ENCODE data around the gene ATP5PO. TPM values are rescaled to one million over a fixed set of nuclear protein-coding genes. Genes with fewer than 3 reads are reported as not detected.
"Not testable (repeated sequence)": the region's sequence is repeated elsewhere in the genome, so short reads cannot be mapped to it uniquely, and the experiment has no call there.

ATP5PO gene
- total RNA-seq, 1 donor from 2014 or later, result 169 TPM

DNA sequence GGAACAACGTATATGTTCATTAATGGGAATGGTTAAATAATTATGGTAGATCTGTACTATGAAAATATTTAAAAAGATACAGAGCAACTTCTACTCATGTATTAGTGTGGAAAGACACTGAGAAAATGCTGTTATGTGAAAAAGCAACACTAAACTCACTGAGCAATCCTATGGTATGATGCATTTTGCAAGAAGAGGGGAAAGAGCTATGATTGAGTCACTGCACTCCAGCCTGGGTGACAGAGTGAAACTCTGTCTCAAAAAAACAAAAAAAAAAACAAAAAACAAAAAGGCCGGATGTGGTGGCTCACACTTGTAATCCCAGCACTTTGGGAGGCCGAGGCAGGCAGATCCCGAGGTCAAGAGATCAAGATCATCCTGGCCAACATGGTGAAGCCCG is 44.4 kb downstream of the ATP5PO start:
- ATAC-seq (ENCODE audit: low read depth), result no peak
- Mint-ChIP-seq H3K27me3 (no peaks in the 10 kb centered on the region), H3K9me3 (no peaks in the 10 kb centered on the region), H3K4me1 (no peaks in the 10 kb centered on the region), H3K4me3 (no peak overlapping the region), H3K27ac (no peak overlapping the region), H3K36me3 (ENCODE audit: low read depth) (no peaks in the 10 kb centered on the region)
- DNase-seq, result no peak
- ChIA-PET CTCF (no interaction called here), POLR2A (no interaction called here)
- intact Hi-C loops (cut with micrococcal nuclease), result no loop called here
- TF ChIP-seq, protein P1, sequence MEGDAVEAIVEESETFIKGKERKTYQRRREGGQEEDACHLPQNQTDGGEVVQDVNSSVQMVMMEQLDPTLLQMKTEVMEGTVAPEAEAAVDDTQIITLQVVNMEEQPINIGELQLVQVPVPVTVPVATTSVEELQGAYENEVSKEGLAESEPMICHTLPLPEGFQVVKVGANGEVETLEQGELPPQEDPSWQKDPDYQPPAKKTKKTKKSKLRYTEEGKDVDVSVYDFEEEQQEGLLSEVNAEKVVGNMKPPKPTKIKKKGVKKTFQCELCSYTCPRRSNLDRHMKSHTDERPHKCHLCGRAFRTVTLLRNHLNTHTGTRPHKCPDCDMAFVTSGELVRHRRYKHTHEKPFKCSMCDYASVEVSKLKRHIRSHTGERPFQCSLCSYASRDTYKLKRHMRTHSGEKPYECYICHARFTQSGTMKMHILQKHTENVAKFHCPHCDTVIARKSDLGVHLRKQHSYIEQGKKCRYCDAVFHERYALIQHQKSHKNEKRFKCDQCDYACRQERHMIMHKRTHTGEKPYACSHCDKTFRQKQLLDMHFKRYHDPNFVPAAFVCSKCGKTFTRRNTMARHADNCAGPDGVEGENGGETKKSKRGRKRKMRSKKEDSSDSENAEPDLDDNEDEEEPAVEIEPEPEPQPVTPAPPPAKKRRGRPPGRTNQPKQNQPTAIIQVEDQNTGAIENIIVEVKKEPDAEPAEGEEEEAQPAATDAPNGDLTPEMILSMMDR (IDR thresholded peaks at IDR 0.05), result no peak

DNA sequence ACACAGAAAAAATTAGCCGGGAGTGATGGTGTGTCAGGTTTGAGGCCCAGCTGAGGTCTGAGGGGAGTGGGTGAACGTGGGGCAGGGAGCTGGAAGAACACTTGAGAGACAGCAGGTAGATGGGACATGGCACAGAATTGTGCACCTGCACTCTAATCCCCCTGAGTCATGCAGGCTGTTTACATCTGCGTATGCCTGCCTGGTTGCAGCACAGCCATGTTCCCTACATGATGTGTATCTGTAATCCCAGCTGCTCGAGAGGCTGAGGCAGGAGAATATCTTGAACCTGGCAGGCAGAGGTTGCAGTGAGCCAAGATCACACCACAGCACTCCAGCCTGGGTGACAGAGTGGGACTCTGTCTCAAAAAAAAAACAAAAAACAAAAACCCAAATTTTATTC is 44.8 kb downstream of the ATP5PO start:
- DNase-seq (no peak), ATAC-seq (ENCODE audit: low read depth) (no peak)
- ChIA-PET POLR2A (no interaction called here), CTCF (no interaction called here)
- Mint-ChIP-seq H3K27me3 (peaks cover 2% of the 10 kb centered on the region), H3K4me3 (no peak overlapping the region), H3K9me3 (no peaks in the 10 kb centered on the region), H3K27ac (no peak overlapping the region), H3K36me3 (ENCODE audit: low read depth) (no peaks in the 10 kb centered on the region), H3K4me1 (no peaks in the 10 kb centered on the region)
- intact Hi-C loops (cut with micrococcal nuclease), result no loop called here
- TF ChIP-seq, protein P1 (IDR thresholded peaks at IDR 0.05), result no peak

DNA sequence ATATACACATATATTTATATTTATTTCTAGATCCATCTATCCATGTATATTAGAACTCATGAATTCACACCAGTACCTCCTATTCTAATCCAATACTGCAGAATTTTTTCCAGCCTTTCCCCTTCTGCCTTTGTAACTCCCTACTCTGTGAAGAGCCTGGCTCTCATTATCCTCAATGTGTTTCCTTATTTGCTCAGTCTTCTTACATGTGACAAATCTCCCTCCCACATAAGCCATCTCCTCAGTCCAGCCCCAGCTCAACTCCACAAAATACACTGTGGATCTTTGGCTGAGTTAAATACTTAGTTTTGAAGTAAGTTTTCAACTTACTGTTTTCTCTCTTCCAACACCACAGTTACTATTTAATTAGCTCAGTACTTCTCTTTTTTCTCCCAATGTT is 45.7 kb downstream of the ATP5PO start:
- ATAC-seq (ENCODE audit: low read depth) (no peak), DNase-seq (no peak)
- POLR2A ChIA-PET, result no interaction called here
- no peaks in the 10 kb centered on the region for H3K4me1 Mint-ChIP-seq
- H3K9me3 Mint-ChIP-seq, result no peaks in the 10 kb centered on the region
- CTCF ChIA-PET, result no interaction called here
- H3K27me3 Mint-ChIP-seq, result peaks cover 4% of the 10 kb centered on the region
- intact Hi-C loops (cut with micrococcal nuclease), result no loop called here
- no peaks in the 10 kb centered on the region for H3K36me3 Mint-ChIP-seq (ENCODE audit: low read depth)
- H3K27ac Mint-ChIP-seq, result no peak overlapping the region
- TF ChIP-seq, protein P1 (IDR thresholded peaks at IDR 0.05), result no peak
- H3K4me3 Mint-ChIP-seq, result no peak overlapping the region

DNA sequence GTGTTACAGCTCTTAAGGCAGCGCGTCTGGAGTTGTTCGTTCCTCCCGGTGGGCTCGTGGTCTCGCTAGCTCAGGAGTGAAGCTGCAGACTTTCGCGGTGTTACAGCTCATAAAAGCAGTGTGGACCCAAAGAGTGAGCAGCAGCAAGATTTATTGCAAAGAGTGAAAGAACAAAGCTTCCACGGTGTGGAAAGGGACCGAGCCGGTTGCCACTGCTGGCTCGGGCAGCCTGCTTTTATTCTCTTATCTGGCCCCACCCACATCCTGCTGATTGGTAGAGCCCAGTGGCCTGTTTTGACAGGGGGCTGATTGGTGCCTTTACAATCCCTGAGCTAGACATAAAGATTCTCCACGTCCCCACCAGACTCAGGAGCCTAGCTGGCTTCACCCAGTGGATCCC is 47.7 kb downstream of the ATP5PO start:
- H3K27me3 Mint-ChIP-seq; H3K36me3 Mint-ChIP-seq (ENCODE audit: low read depth); DNase-seq; POLR2A ChIA-PET; H3K27ac Mint-ChIP-seq; H3K4me1 Mint-ChIP-seq; ATAC-seq (ENCODE audit: low read depth); CTCF ChIA-PET; intact Hi-C loops (cut with micrococcal nuclease); H3K9me3 Mint-ChIP-seq: not testable (repeated sequence)
- H3K4me3 Mint-ChIP-seq, result peak overlapping the region; percentile 21

DNA sequence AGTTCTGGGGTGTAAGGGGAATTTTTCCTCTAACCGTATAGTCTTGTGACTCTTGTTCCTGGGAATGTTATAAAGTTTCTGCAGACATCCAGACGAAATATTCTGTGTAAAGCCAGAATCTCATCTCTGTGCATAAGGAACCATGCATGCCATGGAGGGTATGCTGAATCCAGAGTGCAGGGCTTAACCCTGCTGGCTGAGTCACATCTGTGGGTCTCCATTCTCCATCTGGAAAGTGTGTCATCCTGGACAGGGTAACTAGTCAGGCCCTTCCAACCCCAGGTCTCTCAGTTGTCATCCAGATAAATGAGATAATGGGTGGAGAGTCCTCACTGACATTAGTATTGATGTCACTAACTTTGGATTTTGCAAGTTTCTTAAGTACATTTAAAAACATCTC is 48.8 kb downstream of the ATP5PO start:
- POLR2A ChIA-PET, result no interaction called here
- H3K4me1 Mint-ChIP-seq, result no peaks in the 10 kb centered on the region
- no peak overlapping the region for H3K27ac Mint-ChIP-seq
- no peak overlapping the region for H3K4me3 Mint-ChIP-seq
- CTCF ChIA-PET, result no interaction called here
- intact Hi-C loops (cut with micrococcal nuclease), result no loop called here
- H3K9me3 Mint-ChIP-seq, result no peaks in the 10 kb centered on the region
- peaks cover 4% of the 10 kb centered on the region for H3K27me3 Mint-ChIP-seq
- no peaks in the 10 kb centered on the region for H3K36me3 Mint-ChIP-seq (ENCODE audit: low read depth)
- TF ChIP-seq, protein P1 (IDR thresholded peaks at IDR 0.05), result no peak
- no peak for DNase-seq
- ATAC-seq (ENCODE audit: low read depth), result no peak

DNA sequence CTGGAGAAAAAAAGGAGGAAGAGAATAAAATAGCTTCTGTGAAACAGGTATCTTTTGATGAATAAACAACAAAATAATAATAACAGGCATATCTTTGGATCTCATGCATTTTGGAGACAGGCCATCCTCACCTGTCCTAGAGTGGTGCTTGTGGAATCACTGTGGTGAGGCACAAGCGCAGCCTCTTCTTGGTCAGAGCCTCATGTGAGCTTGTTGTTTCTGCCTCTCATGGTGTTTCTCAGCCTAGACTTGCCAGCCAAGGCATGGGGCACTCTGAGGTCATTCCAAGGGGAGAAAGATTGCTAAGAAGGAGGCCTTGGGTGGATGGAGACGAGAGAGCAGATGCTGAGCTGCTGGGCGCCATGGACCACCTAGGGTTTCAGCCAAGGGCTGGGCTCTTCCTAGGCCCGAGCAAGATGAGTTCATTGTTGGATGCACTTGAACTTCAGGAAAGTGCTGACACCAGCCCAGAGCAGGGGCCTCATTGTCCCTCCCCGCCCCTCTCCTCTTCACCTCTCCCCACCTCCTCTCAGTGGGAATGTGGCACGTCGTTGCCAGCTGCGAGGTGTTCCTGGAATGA is 49.5 kb downstream of the ATP5PO start:
- CTCF ChIA-PET, result no interaction called here
- Mint-ChIP-seq H3K9me3 (no peaks in the 10 kb centered on the region), H3K27me3 (peaks cover 4% of the 10 kb centered on the region), H3K27ac (no peak overlapping the region), H3K4me1 (no peaks in the 10 kb centered on the region), H3K36me3 (ENCODE audit: low read depth) (no peaks in the 10 kb centered on the region), H3K4me3 (no peak overlapping the region)
- ATAC-seq (ENCODE audit: low read depth) (no peak), DNase-seq (no peak)
- POLR2A ChIA-PET, result no interaction called here
- intact Hi-C loops (cut with micrococcal nuclease), result no loop called here
- TF ChIP-seq, protein P1 (IDR thresholded peaks at IDR 0.05), result no peak

Data from activated B cell treated with CpG ODN at 0.5 μM for 24 hours (primary cell).